DOHH2 (cell line): ENCODE measurements around the gene RASAL2.
"Not testable (repeated sequence)": the region's sequence is repeated elsewhere in the genome, so short reads cannot be mapped to it uniquely, and the experiment has no call there.

ENCODE experiments used
- H3F3A ChIP-seq: fragments of 200-600 bp; sonication (generic), shearing (Covaris generic); 2 replicates; pipeline ENCODE4 v1.6.0; 2016; ENCODE audit warnings: antibody characterized with exemption, mild to moderate bottlenecking; ENCODE audit not compliant: control insufficient read depth, insufficient read depth
- H3K27ac ChIP-seq: fragments of 200-600 bp; sonication (generic); 2 replicates; pipeline ENCODE4 v1.5.1; 2014; ENCODE audit warnings: low read depth, mild to moderate bottlenecking, low read length, moderate library complexity
- H3K27me3 ChIP-seq: fragments of 200-600 bp; sonication (generic); 2 replicates; pipeline ENCODE4 v1.6.1; 2014; ENCODE audit warnings: mild to moderate bottlenecking, low read length, mixed read lengths; ENCODE audit not compliant: control insufficient read depth
- H3K36me3 ChIP-seq: fragments of 200-600 bp; sonication (generic); 2 replicates; pipeline ENCODE4 v1.6.1; 2014; ENCODE audit warnings: mild to moderate bottlenecking, low read length, moderate library complexity, mixed read lengths; ENCODE audit not compliant: control insufficient read depth
- H3K4me1 ChIP-seq: fragments of 200-600 bp; sonication (generic); 2 replicates; pipeline ENCODE4 v1.6.1; 2014; ENCODE audit warnings: mild to moderate bottlenecking, low read length, mixed read lengths; ENCODE audit not compliant: control insufficient read depth
- H3K4me2 ChIP-seq: fragments of 200-600 bp; sonication (generic); 2 replicates; pipeline ENCODE4 v1.6.0; 2014; ENCODE audit warnings: mild to moderate bottlenecking, low read length, moderate library complexity
- H3K4me3 ChIP-seq: fragments of 200-600 bp; sonication (generic); 2 replicates; pipeline ENCODE4 v1.5.1; 2014; ENCODE audit warnings: mild to moderate bottlenecking, low read length, mixed read lengths
- H3K79me2 ChIP-seq: fragments of 200-600 bp; sonication (generic); 2 replicates; pipeline ENCODE4 v1.6.1; 2014; ENCODE audit warnings: mild to moderate bottlenecking, low read length, mixed read lengths; ENCODE audit not compliant: control insufficient read depth
- H3K9me2 ChIP-seq: fragments of 200-600 bp; sonication (generic); replicated peaks from 2 replicates; pipeline ENCODE4 v1.6.1; 2014; ENCODE audit warnings: mild to moderate bottlenecking, low read length, mixed read lengths; ENCODE audit not compliant: control insufficient read depth
- H3K9me3 ChIP-seq: fragments of 200-600 bp; sonication (generic); 2 replicates; pipeline ENCODE4 v1.6.1; 2014; ENCODE audit warnings: antibody characterized with exemption, low read length, mixed read lengths; ENCODE audit not compliant: control insufficient read depth, insufficient read depth
- H4K20me1 ChIP-seq: fragments of 200-600 bp; sonication (generic); 2 replicates; pipeline ENCODE4 v1.6.0; 2014; ENCODE audit warnings: low read depth, mild to moderate bottlenecking, antibody characterized with exemption, low read length, moderate library complexity; ENCODE audit not compliant: control insufficient read depth, insufficient read depth
- CTCF ChIP-seq: fragments of 200-600 bp; sonication (generic); IDR thresholded peaks from one replicate; pipeline ENCODE4 v1.5.1; 2014; ENCODE audit warnings: antibody characterized with exemption, mild to moderate bottlenecking, low read depth, low read length; ENCODE audit not compliant: poor library complexity, severe bottlenecking
- EZH2phosphoT487 ChIP-seq: fragments of 200-600 bp; sonication (generic); IDR thresholded peaks from 2 replicates; pipeline ENCODE4 v1.6.1; 2017; ENCODE audit warnings: borderline replicate concordance, mild to moderate bottlenecking, antibody characterized with exemption, low read length, moderate library complexity, mixed read lengths

Gene RASAL2

GRCh38 chr1:178241837-178242236 lies 147.9 kb downstream of the RASAL2 start:
- H3K79me2 ChIP-seq: no peaks in the 10 kb centered on the region
- H3K9me2 ChIP-seq: no peaks in the 10 kb centered on the region
- H3K4me2 ChIP-seq: no peak overlapping the region
- no peaks in the 10 kb centered on the region for H3F3A ChIP-seq
- no peaks in the 10 kb centered on the region for H3K9me3 ChIP-seq
- H4K20me1 ChIP-seq: no peaks in the 10 kb centered on the region
- H3K27me3 ChIP-seq: no peaks in the 10 kb centered on the region
- no peak for TF ChIP-seq CTCF
- TF ChIP-seq EZH2phosphoT487: no peak
- H3K4me3 ChIP-seq: no peak overlapping the region
- no peaks in the 10 kb centered on the region for H3K4me1 ChIP-seq
- no peak overlapping the region for H3K27ac ChIP-seq
- no peaks in the 10 kb centered on the region for H3K36me3 ChIP-seq

DNA sequence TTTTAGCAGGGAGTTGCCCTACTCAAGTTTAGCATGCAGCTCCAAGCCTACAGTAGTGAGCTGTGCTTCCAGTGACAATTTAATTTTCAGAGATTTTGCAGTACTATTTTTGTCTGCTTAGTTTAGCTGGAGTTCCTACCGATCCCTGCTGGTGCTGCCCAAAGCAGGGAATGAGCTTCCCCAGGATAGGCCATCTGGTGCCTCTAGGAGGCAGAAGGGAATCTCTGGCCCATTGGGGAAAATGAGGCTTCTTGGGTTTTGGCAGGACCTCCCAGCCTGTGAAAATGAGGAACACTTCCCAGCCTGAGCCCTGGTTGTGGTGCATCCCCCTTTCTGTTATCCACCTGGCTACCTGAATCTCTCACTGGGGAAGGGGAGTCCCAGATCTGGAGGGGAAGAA lies 149.2 kb downstream of the RASAL2 start:
- Histone ChIP-seq H3F3A (no peaks in the 10 kb centered on the region), H3K4me3 (no peak overlapping the region), H3K4me1 (no peaks in the 10 kb centered on the region), H4K20me1 (no peaks in the 10 kb centered on the region), H3K9me3 (no peaks in the 10 kb centered on the region), H3K4me2 (no peak overlapping the region), H3K9me2 (no peaks in the 10 kb centered on the region), H3K27ac (no peak overlapping the region), H3K36me3 (no peaks in the 10 kb centered on the region), H3K79me2 (no peaks in the 10 kb centered on the region), H3K27me3 (no peaks in the 10 kb centered on the region)
- TF ChIP-seq CTCF: no peak
- TF ChIP-seq EZH2phosphoT487: no peak

DNA sequence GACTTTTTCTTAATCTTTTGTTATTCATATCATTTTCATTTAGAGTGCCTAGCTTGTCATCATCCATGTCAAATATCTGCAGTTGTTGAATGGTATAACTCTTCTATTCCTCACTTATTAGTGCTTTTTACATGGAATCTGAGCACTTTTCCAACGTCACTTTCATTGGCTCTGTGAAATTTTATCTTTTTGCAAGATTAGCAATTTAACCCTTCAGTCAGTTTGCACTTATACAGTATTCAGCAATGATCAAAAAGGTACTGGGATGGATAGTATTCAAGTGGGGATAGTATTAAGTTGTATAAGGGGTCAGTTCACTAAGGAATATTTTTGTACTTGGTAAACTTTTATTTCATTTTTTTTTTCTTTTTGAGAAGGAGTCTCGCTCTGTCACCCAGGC lies 150.0 kb downstream of the RASAL2 start:
- no peaks in the 10 kb centered on the region for H4K20me1 ChIP-seq
- H3K4me3 ChIP-seq: no peak overlapping the region
- no peaks in the 10 kb centered on the region for H3K9me3 ChIP-seq
- no peaks in the 10 kb centered on the region for H3K79me2 ChIP-seq
- no peaks in the 10 kb centered on the region for H3K4me1 ChIP-seq
- no peaks in the 10 kb centered on the region for H3F3A ChIP-seq
- H3K4me2 ChIP-seq: no peak overlapping the region
- TF ChIP-seq CTCF (no peak), EZH2phosphoT487 (no peak)
- no peaks in the 10 kb centered on the region for H3K27me3 ChIP-seq
- no peaks in the 10 kb centered on the region for H3K9me2 ChIP-seq
- no peak overlapping the region for H3K27ac ChIP-seq
- H3K36me3 ChIP-seq: no peaks in the 10 kb centered on the region

DNA sequence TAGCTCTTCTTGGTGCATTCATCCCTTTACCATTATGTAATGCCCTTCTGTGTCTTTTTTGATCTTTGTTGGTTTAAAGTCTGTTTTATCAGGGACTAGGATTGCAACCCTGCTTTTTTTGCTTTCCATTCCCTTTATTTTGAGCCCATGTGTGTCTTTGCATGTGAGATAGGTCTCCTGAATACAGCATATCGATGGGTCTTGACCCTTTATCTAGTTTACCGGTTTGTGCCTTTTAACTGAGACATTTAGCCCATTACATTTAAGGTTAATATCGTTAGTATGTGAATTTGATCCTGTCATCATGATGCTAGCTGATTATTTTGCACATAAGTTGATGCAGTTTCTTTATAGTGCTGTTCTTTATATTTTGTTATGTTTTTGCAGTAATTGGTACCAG lies 154.4 kb downstream of the RASAL2 start:
- not testable (repeated sequence) for H3K79me2 ChIP-seq, H3K27ac ChIP-seq

GRCh38 chr1:178253581-178253980 lies 159.7 kb downstream of the RASAL2 start:
- H3K9me3 ChIP-seq, H3K27me3 ChIP-seq, H3K36me3 ChIP-seq, H3K4me1 ChIP-seq, H3K27ac ChIP-seq, H3K4me2 ChIP-seq, H3K79me2 ChIP-seq, H3K4me3 ChIP-seq, H3K9me2 ChIP-seq, H4K20me1 ChIP-seq, H3F3A ChIP-seq: not testable (repeated sequence)

More for the DNA sequence above, 154.4 kb downstream of the RASAL2 start:
- not testable (repeated sequence) for H3K4me1 ChIP-seq, H4K20me1 ChIP-seq, H3K36me3 ChIP-seq, H3F3A ChIP-seq, H3K4me3 ChIP-seq, H3K27me3 ChIP-seq, H3K9me3 ChIP-seq, H3K9me2 ChIP-seq, H3K4me2 ChIP-seq
